ENCODE results near the gene CAMK2A. TPM values are rescaled to one million over a fixed set of nuclear protein-coding genes. Genes with fewer than 3 reads are reported as not detected.

Gene CAMK2A
- total RNA-seq, 1 donor from 2014 or later, result 0.30 TPM

DNA sequence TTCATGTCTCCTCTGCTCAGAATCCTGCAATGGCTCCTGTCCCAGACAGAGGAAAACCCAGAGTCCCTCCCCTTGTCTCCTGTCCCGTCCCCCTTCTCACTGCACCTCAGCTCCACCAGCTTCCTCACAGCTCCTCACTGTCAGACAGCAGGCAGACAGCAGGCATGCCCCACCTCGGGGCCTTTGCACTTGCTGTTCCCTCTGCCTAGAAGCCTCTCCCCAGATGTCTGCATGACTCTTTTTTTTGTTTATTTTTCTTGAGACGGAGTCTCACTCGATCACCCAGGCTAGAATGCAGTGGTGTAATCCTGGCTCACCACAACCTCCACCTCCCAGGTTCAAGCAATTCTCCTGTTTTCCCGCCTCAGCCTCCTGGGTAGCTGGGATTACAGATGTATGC, 108.5 kb downstream of the CAMK2A start:
- H3K36me3 Mint-ChIP-seq (ENCODE audit: low read depth), result no peaks in the 10 kb centered on the region
- no peaks in the 10 kb centered on the region for H3K9me3 Mint-ChIP-seq
- H3K27ac Mint-ChIP-seq (ENCODE audit: unreplicated experiment), result no peak overlapping the region
- peaks cover 5% of the 10 kb centered on the region for H3K4me1 Mint-ChIP-seq
- no peak for DNase-seq (ENCODE audit: low read depth, low spot score)
- TF ChIP-seq, protein P1, sequence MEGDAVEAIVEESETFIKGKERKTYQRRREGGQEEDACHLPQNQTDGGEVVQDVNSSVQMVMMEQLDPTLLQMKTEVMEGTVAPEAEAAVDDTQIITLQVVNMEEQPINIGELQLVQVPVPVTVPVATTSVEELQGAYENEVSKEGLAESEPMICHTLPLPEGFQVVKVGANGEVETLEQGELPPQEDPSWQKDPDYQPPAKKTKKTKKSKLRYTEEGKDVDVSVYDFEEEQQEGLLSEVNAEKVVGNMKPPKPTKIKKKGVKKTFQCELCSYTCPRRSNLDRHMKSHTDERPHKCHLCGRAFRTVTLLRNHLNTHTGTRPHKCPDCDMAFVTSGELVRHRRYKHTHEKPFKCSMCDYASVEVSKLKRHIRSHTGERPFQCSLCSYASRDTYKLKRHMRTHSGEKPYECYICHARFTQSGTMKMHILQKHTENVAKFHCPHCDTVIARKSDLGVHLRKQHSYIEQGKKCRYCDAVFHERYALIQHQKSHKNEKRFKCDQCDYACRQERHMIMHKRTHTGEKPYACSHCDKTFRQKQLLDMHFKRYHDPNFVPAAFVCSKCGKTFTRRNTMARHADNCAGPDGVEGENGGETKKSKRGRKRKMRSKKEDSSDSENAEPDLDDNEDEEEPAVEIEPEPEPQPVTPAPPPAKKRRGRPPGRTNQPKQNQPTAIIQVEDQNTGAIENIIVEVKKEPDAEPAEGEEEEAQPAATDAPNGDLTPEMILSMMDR (conservative IDR thresholded peaks at IDR 0.05), result no peak
- peaks cover 7% of the 10 kb centered on the region for H3K27me3 Mint-ChIP-seq (ENCODE audit: low read depth)
- no peak overlapping the region for H3K4me3 Mint-ChIP-seq

DNA sequence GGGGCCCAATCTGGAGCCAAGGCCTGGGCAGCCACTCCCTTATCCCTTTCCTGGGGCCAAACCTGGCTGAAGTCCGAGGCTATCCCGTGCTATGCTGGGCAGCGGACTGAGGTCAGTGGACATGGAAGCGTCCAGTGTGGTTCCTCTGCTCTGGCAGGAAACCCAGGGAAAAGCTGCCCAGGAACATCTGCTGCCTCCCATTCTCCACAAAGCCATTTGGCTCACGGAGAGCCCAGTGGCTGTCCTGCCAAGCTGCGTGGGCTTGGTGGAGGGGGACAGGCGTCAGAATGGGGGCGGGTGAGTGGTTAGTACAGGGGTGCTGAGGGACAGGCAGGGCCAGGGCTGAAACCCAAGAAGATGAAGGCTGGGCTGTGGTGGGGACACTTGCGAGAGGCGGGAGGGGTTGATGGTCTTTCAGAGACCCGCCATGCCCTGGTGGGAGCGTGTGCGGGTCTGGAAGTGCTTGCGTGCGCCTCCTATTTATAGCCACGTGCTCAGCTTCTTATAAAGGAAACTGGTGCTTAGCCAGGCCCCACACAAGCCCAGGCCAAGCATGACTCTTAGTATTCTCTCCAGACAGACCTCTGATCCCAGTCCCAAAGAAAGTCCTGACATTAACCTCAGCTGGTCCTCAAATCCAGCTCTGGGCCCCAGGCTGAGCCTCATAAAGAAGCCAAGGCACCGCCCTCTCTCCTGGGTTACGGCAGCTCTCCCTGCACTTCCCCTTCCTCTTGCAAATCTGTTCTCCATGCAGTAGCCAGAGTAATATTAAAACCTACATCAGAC, 109.1 kb downstream of the CAMK2A start:
- H3K9me3 Mint-ChIP-seq, result no peaks in the 10 kb centered on the region
- no peak overlapping the region for H3K27ac Mint-ChIP-seq (ENCODE audit: unreplicated experiment)
- DNase-seq (ENCODE audit: low read depth, low spot score), result no peak
- H3K27me3 Mint-ChIP-seq (ENCODE audit: low read depth), result peaks cover 7% of the 10 kb centered on the region
- TF ChIP-seq, protein P1 (conservative IDR thresholded peaks at IDR 0.05), result no peak
- H3K36me3 Mint-ChIP-seq (ENCODE audit: low read depth), result no peaks in the 10 kb centered on the region
- H3K4me3 Mint-ChIP-seq, result no peak overlapping the region
- H3K4me1 Mint-ChIP-seq, result peaks cover 5% of the 10 kb centered on the region

DNA sequence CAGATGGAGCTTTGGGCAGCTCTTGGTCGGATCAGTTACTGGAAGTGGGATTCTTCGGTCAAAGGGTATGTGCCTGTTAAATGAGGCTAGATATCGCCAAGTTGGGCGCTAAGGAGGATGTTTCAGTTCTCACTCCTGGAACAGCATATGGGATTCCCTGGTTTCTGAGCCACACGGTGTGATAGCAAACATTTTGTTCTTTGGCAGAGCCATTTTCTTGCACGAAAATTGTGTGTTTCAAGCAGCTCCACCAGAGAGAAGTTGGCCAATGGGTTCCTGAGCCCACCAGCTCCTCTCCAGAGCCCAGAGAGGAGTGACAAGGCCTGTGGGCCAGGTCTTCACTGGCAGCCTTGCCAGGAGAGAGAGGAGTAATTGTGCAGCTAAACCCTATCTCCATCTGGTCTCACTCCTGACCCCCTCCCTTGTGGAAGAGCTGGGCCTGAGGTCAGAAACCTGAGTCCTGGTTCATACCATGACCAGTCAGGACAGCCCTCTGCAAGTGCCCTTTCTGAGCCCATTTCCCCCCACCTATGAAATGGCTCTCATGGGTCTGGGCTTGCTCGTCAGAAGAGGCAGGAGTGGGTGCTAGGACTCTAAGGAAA, 110.5 kb downstream of the CAMK2A start:
- DNase-seq (ENCODE audit: low read depth, low spot score), result no peak
- TF ChIP-seq, protein P1 (conservative IDR thresholded peaks at IDR 0.05), result no peak
- H3K4me3 Mint-ChIP-seq, result no peak overlapping the region
- H3K27me3 Mint-ChIP-seq (ENCODE audit: low read depth), result peaks cover 4% of the 10 kb centered on the region
- no peak overlapping the region for H3K27ac Mint-ChIP-seq (ENCODE audit: unreplicated experiment)
- no peaks in the 10 kb centered on the region for H3K9me3 Mint-ChIP-seq
- peaks cover 5% of the 10 kb centered on the region for H3K4me1 Mint-ChIP-seq
- H3K36me3 Mint-ChIP-seq (ENCODE audit: low read depth), result no peaks in the 10 kb centered on the region

DNA sequence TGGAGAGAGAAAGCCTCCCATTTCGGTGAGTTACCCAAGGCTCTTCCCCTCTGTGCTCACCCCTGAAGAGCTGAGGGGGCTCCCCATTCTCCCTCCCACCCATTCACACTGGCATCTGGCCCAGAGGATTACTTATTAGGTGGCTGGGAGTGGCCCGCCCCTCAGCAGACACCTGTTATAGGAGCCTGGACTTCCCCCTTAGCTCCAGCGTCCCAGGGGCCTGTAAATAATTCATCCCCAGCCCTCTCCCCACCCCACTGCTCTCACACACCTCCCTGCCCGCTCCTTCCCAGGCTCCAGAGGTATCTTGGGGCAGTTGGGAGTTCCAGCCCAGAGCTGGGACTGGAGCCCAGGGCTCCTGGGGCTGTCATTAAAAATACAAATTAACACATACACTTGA, 111.3 kb downstream of the CAMK2A start:
- Mint-ChIP-seq H3K9me3 (no peaks in the 10 kb centered on the region), H3K4me3 (no peak overlapping the region), H3K27me3 (ENCODE audit: low read depth) (peaks cover 9% of the 10 kb centered on the region), H3K4me1 (peaks cover 5% of the 10 kb centered on the region), H3K27ac (ENCODE audit: unreplicated experiment) (no peak overlapping the region), H3K36me3 (ENCODE audit: low read depth) (no peaks in the 10 kb centered on the region)
- TF ChIP-seq, protein P1 (conservative IDR thresholded peaks at IDR 0.05), result no peak
- no peak for DNase-seq (ENCODE audit: low read depth, low spot score)

DNA sequence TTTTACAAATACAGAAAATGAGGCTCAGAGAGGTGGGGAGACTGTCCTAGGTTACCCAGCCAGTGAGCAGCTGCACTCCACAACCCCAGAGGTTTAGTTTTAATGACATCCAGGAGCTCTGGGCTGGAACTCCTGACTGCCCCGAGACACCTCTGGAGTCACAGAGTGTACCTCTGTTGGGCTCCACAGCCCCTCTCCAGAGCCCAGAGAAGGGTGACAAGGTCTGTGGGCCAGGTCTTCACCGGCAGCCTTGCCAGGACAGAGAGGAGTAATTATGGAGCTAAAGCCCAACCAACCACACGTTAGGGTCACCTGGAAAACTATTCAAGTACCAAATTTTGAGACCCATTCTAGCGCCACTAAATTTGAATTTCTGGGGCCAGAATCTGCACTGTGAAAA, 111.9 kb downstream of the CAMK2A start:
- no peak overlapping the region for H3K4me3 Mint-ChIP-seq
- TF ChIP-seq, protein P1 (conservative IDR thresholded peaks at IDR 0.05), result no peak
- H3K4me1 Mint-ChIP-seq, result peaks cover 5% of the 10 kb centered on the region
- H3K9me3 Mint-ChIP-seq, result no peaks in the 10 kb centered on the region
- peak overlapping the region; percentile 19 for H3K27ac Mint-ChIP-seq (ENCODE audit: unreplicated experiment)
- no peak for DNase-seq (ENCODE audit: low read depth, low spot score)
- H3K36me3 Mint-ChIP-seq (ENCODE audit: low read depth), result no peaks in the 10 kb centered on the region
- H3K27me3 Mint-ChIP-seq (ENCODE audit: low read depth), result peaks cover 6% of the 10 kb centered on the region

Data from neural crest cell (in vitro differentiated cells).